Endothelial cell of umbilical vein (primary cell): Measurements from ENCODE around the gene MNAT1. TPM values are rescaled to one million over a fixed set of nuclear protein-coding genes. Genes with fewer than 3 reads are reported as not detected.
A peak's percentile ranks its signal among the peaks of the same experiment; 100 is the strongest.

Source experiments
- BruUV-seq: library from RNA; stranded (reverse); fragments of 400-500 nt; replicated peaks from 2 replicates; lab custom pipeline; 2021; lab: Mats Ljungman, UMichigan
- CTCF ChIA-PET: fragments of 300-600, 350-600 bp; sonication (Branson Sonifier 250); formaldehyde crosslinking; loops from one replicate; lab custom pipeline; 2021; ENCODE audit warnings: antibody characterized with exemption, inconsistent platforms; lab: Charles Lee
- POLR2A ChIA-PET: fragments of 300-600, 350-600 bp; sonication (Branson Sonifier 250); formaldehyde crosslinking; loops from one replicate; lab custom pipeline; 2021; ENCODE audit warnings: antibody characterized with exemption, inconsistent platforms; lab: Charles Lee
- DNase-seq: peaks from one replicate; pipeline ENCODE4 v3.0.0-alpha.2; 2011; ENCODE audit warnings: low read depth, low spot score
- FAIRE-seq: peaks from 2 replicates; lab custom pipeline; 2011; peaks lifted over from hg19 to GRCh38; lab: Jason Lieb, UNC
- H2AFZ ChIP-seq: 2 replicates; pipeline ENCODE4 v1.6.0; 2012; ENCODE audit warnings: low read depth, low read length, control low read depth, inconsistent platforms
- H3K27ac ChIP-seq: 2 replicates; pipeline ENCODE4 v1.5.1; 2011; ENCODE audit warnings: low read depth, mild to moderate bottlenecking, control low read depth, low read length, moderate library complexity; ENCODE audit not compliant: insufficient read depth
- H3K27me3 ChIP-seq, 2 experiments: 2 replicates each; pipeline versions ENCODE4 v1.6.0 to v1.6.1; 2011; ENCODE audit warnings: low read length in 2 of 2, mixed read lengths in 1 of 2; ENCODE audit not compliant: control insufficient read depth in 2 of 2, insufficient read depth in 2 of 2
- H3K36me3 ChIP-seq, 2 experiments: 2 replicates in 1 of 2; 3 replicates in 1 of 2; pipeline ENCODE4 v1.5.1; 2011; ENCODE audit warnings: low read length in 2 of 2, mild to moderate bottlenecking in 1 of 2, moderate library complexity in 1 of 2; ENCODE audit not compliant: control insufficient read depth in 2 of 2, insufficient read depth in 2 of 2; ENCODE audit errors: extremely low read depth in 1 of 2
- H3K4me1 ChIP-seq: 3 replicates; pipeline ENCODE4 v1.5.1; 2011; ENCODE audit warnings: mild to moderate bottlenecking, low read length; ENCODE audit not compliant: control insufficient read depth, insufficient read depth; ENCODE audit errors: extremely low read depth
- H3K4me2 ChIP-seq: 2 replicates; pipeline ENCODE4 v1.6.1; 2011; ENCODE audit warnings: low read length, control low read depth, mixed read lengths; ENCODE audit not compliant: insufficient read depth
- H3K4me3 ChIP-seq, 3 experiments: fragments of 200-600 bp in 1 of 3; sonication (generic), shearing (Covaris generic) in 1 of 3; replicated peaks in 1 of 3; 2 replicates each; pipeline ENCODE4 v1.5.1; 2011 to 2016; ENCODE audit warnings: control low read depth in 3 of 3, low read length in 3 of 3, mild to moderate bottlenecking in 2 of 3, inconsistent platforms in 1 of 3, low read depth in 1 of 3, moderate library complexity in 1 of 3; ENCODE audit not compliant: insufficient read depth in 1 of 3
- H3K79me2 ChIP-seq: 2 replicates; pipeline ENCODE4 v1.6.0; 2012; ENCODE audit warnings: low read length, inconsistent platforms; ENCODE audit not compliant: control insufficient read depth, insufficient read depth
- H3K9ac ChIP-seq: replicated peaks from 2 replicates; pipeline ENCODE3; 2011; ENCODE audit warnings: low read length, control low read depth; ENCODE audit not compliant: insufficient read depth; ENCODE audit errors: extremely low read depth
- H3K9me1 ChIP-seq: replicated peaks from 3 replicates; pipeline ENCODE4 v1.6.0; 2011; ENCODE audit warnings: mild to moderate bottlenecking, low read length; ENCODE audit not compliant: control insufficient read depth, insufficient read depth; ENCODE audit errors: extremely low read depth
- H3K9me3 ChIP-seq: replicated peaks from 2 replicates; pipeline ENCODE4 v1.5.1; 2012; ENCODE audit warnings: low read length, inconsistent platforms; ENCODE audit not compliant: control insufficient read depth, insufficient read depth
- H4K20me1 ChIP-seq: replicated peaks from 2 replicates; pipeline ENCODE3; 2011; ENCODE audit warnings: mild to moderate bottlenecking, low read length; ENCODE audit not compliant: control insufficient read depth, insufficient read depth; ENCODE audit errors: extremely low read depth
- CTCF ChIP-seq, 2 donors: IDR thresholded peaks; 1 replicate in 1 of 2; 2 replicates in 1 of 2; pipeline ENCODE4 v1.5.1; 2011; ENCODE audit warnings: low read length in 2 of 2, mild to moderate bottlenecking in 2 of 2, moderate library complexity in 2 of 2, control low read depth in 1 of 2, inconsistent platforms in 1 of 2, low read depth in 1 of 2; ENCODE audit not compliant: insufficient read depth in 1 of 2; ENCODE audit errors: extremely low read depth in 1 of 2
- EZH2 ChIP-seq: IDR thresholded peaks from 2 replicates; pipeline ENCODE4 v1.6.1; 2012; ENCODE audit warnings: borderline replicate concordance, low read depth, mild to moderate bottlenecking, moderate library complexity, low read length, inconsistent platforms; ENCODE audit not compliant: severe bottlenecking
- FOS ChIP-seq: IDR thresholded peaks from 2 replicates; pipeline ENCODE4 v1.6.1; 2011; ENCODE audit warnings: mild to moderate bottlenecking, low read length, moderate library complexity, borderline replicate concordance; ENCODE audit not compliant: insufficient read depth
- GATA2 ChIP-seq: IDR thresholded peaks from 2 replicates; pipeline ENCODE4 v1.7.0; 2011; ENCODE audit warnings: low read depth, mild to moderate bottlenecking, moderate library complexity, mixed read lengths, low read length; ENCODE audit not compliant: insufficient read length, insufficient read depth
- JUN ChIP-seq: IDR thresholded peaks from 2 replicates; pipeline ENCODE4 v1.6.1; 2011; ENCODE audit warnings: borderline replicate concordance, low read depth; ENCODE audit not compliant: insufficient read length, insufficient read depth
- MAX ChIP-seq: IDR thresholded peaks from 2 replicates; pipeline ENCODE4 v1.6.1; 2011; ENCODE audit not compliant: insufficient read depth, insufficient read length
- MYC ChIP-seq: IDR thresholded peaks from one replicate; pipeline ENCODE4 v1.6.1; 2011; ENCODE audit warnings: mild to moderate bottlenecking, low read depth, low read length
- POLR2A ChIP-seq: IDR thresholded peaks from 2 replicates; pipeline ENCODE4 v1.6.1; 2012; ENCODE audit warnings: low read depth, mild to moderate bottlenecking, control low read depth, low read length
- POLR2AphosphoS5 ChIP-seq: IDR thresholded peaks from 2 replicates; pipeline ENCODE4 v1.6.1; 2012; ENCODE audit warnings: low read depth, mild to moderate bottlenecking, control low read depth, low read length, moderate library complexity; ENCODE audit not compliant: insufficient read depth
- dilution Hi-C: fragments of 300-500 bp; cut with MboI; formaldehyde crosslinking; loops from one replicate; pipeline ENCODE4 v1.15.0; 2019; ENCODE audit warnings: low sequenced_read_pairs; ENCODE audit not compliant: extremely low pct_ligation_motif_present
- intact Hi-C: fragments of 100-400 bp; cut with micrococcal nuclease; formaldehyde crosslinking; loops from one replicate; pipeline ENCODE4 v1.10.0; 2022
- polyA plus RNA-seq, 4 experiments: library from polyadenylated mRNA; depleted of rRNA in 3 of 4; stranded (reverse) in 3 of 4; unstranded in 1 of 4; fragments of >200 nt; gene quantifications; 2 replicates each; pipeline versions ENCODE4 v1.2.1 to v1.2.3, GENCODE V29; 2011 to 2012; ENCODE audit warnings: missing spikeins in 1 of 4
- total RNA-seq: library from RNA; stranded (reverse); gene quantifications from 2 replicates; pipeline ENCODE4 v1.2.3, GENCODE V29; 2021

Gene MNAT1
- total and polyA plus RNA-seq, 2 donors (not counting 3 experiments of a cell fraction or from before 2014, with no cell fraction given), result 35.7 to 55.7 TPM

GRCh38 chr14:60807971-60808370 lies 73.4 kb downstream of the MNAT1 start:
- POLR2A ChIA-PET, result no interaction called here
- FAIRE-seq, result no peak
- peak; percentile 47 for DNase-seq

More at GRCh38 chr14:60807971-60808370, 73.4 kb downstream of the MNAT1 start:
- H3K4me2 ChIP-seq, result no peak overlapping the region
- dilution Hi-C loops, result no loop called here
- H4K20me1 ChIP-seq, result no peaks in the 10 kb centered on the region
- H3K9me3 ChIP-seq, result no peaks in the 10 kb centered on the region
- TF ChIP-seq MYC, result no peak
- TF ChIP-seq POLR2A, result no peak
- no peak for TF ChIP-seq FOS
- TF ChIP-seq POLR2AphosphoS5, result no peak
- no peak for TF ChIP-seq CTCF (IDR thresholded peaks at IDR 0.05; ENCODE audit: extremely low read depth in 1 of 2, insufficient read depth in 1 of 2, low read depth in 1 of 2, low read length in 2 of 2)
- no peak for TF ChIP-seq JUN
- TF ChIP-seq EZH2, result no peak
- no peak for TF ChIP-seq MAX
- no peak for TF ChIP-seq GATA2
- H2AFZ ChIP-seq, result no peak overlapping the region
- H3K9ac ChIP-seq, result no peak overlapping the region
- no peaks in the 10 kb centered on the region for H3K79me2 ChIP-seq
- CTCF ChIA-PET, result interaction anchor here (1.0 to 1.6 kb wide), 3 partner anchors 8 to 65 kb away, joined by 3 to 4 read pairs (median 3); no protein-coding TSS in a partner anchor
- peaks cover 3 to 5% of the 10 kb centered on the region in 2 experiments for H3K36me3 ChIP-seq
- peaks cover 8% of the 10 kb centered on the region for H3K4me1 ChIP-seq
- no peak overlapping the region for H3K27ac ChIP-seq
- intact Hi-C loops, result loop anchor here (5.0 to 10.0 kb wide), 2 partner anchors 174 to 447 kb away; partner anchors contain the start of genes SLC38A6 and TRMT5
- H3K9me1 ChIP-seq, result no peaks in the 10 kb centered on the region
- H3K27me3 ChIP-seq, result no peaks in the 10 kb centered on the region
- no TSS peak for BruUV-seq
- H3K4me3 ChIP-seq, result no peak overlapping the region
